Adipose tissue (tissue), 3 donors: ENCODE data around the gene CHRDL1. TPM values are rescaled to one million over a fixed set of nuclear protein-coding genes. Genes with fewer than 3 reads are reported as not detected.

ENCODE experiments used
- H3K27ac ChIP-seq: one replicate; pipeline ENCODE4 v1.5.1; 2013; ENCODE audit warnings: low read depth, low read length
- WGBS, 3 donors: extraction: QIAGEN DNeasy Blood & Tissue Kit; methylation state at CpG; one replicate each; pipeline ENCODE4 v1.1.7; 2013; 5-methylcytosine and 5-hydroxymethylcytosine counted together
- polyA plus RNA-seq, 3 donors: library from polyadenylated mRNA; stranded (reverse); fragments of 200-250 nt; gene quantifications; one replicate each; pipeline ENCODE4 v1.2.3, GENCODE V29; 2013
- donor health status: healthy with polysubstance abuse.
- donor health status: Bipolar disorder and iron deficiency.
- donor health status: healthy.

CHRDL1 gene
- polyA plus RNA-seq, 3 donors: 9.5 to 111 (median 77.8) TPM

GRCh38 chrX:110748256-110748806 lies 47.3 kb downstream of the CHRDL1 start:
- H3K27ac ChIP-seq: no peak overlapping the region
- WGBS, 3 donors: 69 to 80% (median 69%) methylated on average over 3 of the region's 3 CpGs

GRCh38 chrX:110746014-110746413 lies 49.6 kb downstream of the CHRDL1 start:
- 48 to 78% (median 70%) methylated on average over 4 of the region's 4 CpGs for WGBS, 3 donors
- no peak overlapping the region for H3K27ac ChIP-seq

- H3K27ac ChIP-seq: no peak overlapping the region
- 17 to 39% (median 27%) methylated on average over 2 of the region's 2 CpGs for WGBS, 3 donors
These were observed 50.3 kb downstream of the CHRDL1 start for GRCh38 chrX:110745288-110745687.

- no peak overlapping the region for H3K27ac ChIP-seq
- 44 to 58% (median 58%) methylated on average over 5 of the region's 5 CpGs for WGBS, 3 donors
These were observed 51.8 kb downstream of the CHRDL1 start for GRCh38 chrX:110743679-110744340.

- WGBS, 3 donors: 79 to 100% (median 92%) methylated on average over 1 of the region's 1 CpG
- no peak overlapping the region for H3K27ac ChIP-seq
These were observed 54.3 kb downstream of the CHRDL1 start for GRCh38 chrX:110741213-110741796.

GRCh38 chrX:110734894-110735541 lies 60.6 kb downstream of the CHRDL1 start:
- H3K27ac ChIP-seq: no peak overlapping the region
- 76 to 92% (median 89%) methylated on average over 3 of the region's 3 CpGs for WGBS, 3 donors

- 34 to 79% (median 65%) methylated on average over 1 of the region's 1 CpG for WGBS, 3 donors
- H3K27ac ChIP-seq: no peak overlapping the region
These were observed 61.3 kb downstream of the CHRDL1 start for GRCh38 chrX:110734271-110734670.

- no peak overlapping the region for H3K27ac ChIP-seq
- WGBS, 3 donors: 66 to 86% (median 79%) methylated on average over 2 of the region's 2 CpGs
These were observed 62.5 kb downstream of the CHRDL1 start for GRCh38 chrX:110733166-110733565.

GRCh38 chrX:110732266-110732665 lies 63.4 kb downstream of the CHRDL1 start:
- no peak overlapping the region for H3K27ac ChIP-seq
- WGBS, 3 donors: 44 to 74% (median 61%) methylated on average over 6 of the region's 6 CpGs

GRCh38 chrX:110723844-110724243 lies 71.8 kb downstream of the CHRDL1 start:
- H3K27ac ChIP-seq: no peak overlapping the region
- 72 to 84% (median 79%) methylated on average over 2 of the region's 2 CpGs for WGBS, 3 donors

GRCh38 chrX:110722135-110722534 lies 73.5 kb downstream of the CHRDL1 start:
- 83 to 90% (median 87%) methylated on average over 10 of the region's 10 CpGs for WGBS, 3 donors
- no peak overlapping the region for H3K27ac ChIP-seq

GRCh38 chrX:110713666-110714065 lies 82.0 kb downstream of the CHRDL1 start:
- 69 to 89% (median 87%) methylated on average over 2 of the region's 2 CpGs for WGBS, 3 donors
- H3K27ac ChIP-seq: no peak overlapping the region

GRCh38 chrX:110706446-110706845 lies 89.2 kb downstream of the CHRDL1 start:
- no peak overlapping the region for H3K27ac ChIP-seq
- 64 to 67% (median 65%) methylated on average over 2 of the region's 2 CpGs for WGBS, 3 donors

- no peak overlapping the region for H3K27ac ChIP-seq
- WGBS, 3 donors: 47 to 83% (median 66%) methylated on average over 4 of the region's 4 CpGs
These were observed 92.0 kb downstream of the CHRDL1 start for GRCh38 chrX:110703641-110704040.

GRCh38 chrX:110699109-110699508 lies 96.5 kb downstream of the CHRDL1 start:
- no peak overlapping the region for H3K27ac ChIP-seq

- no peak overlapping the region for H3K27ac ChIP-seq
These were observed 96.9 kb downstream of the CHRDL1 start for GRCh38 chrX:110698696-110699095.

- WGBS, 3 donors: 22 to 51% (median 28%) methylated on average over 4 of the region's 4 CpGs
- H3K27ac ChIP-seq: no peak overlapping the region
These were observed 102.8 kb downstream of the CHRDL1 start for GRCh38 chrX:110692866-110693265.

GRCh38 chrX:110691446-110691845 lies 104.2 kb downstream of the CHRDL1 start:
- H3K27ac ChIP-seq: no peak overlapping the region
- WGBS, 3 donors: 57 to 80% (median 65%) methylated on average over 1 of the region's 1 CpG

GRCh38 chrX:110684653-110685052 lies 111.0 kb downstream of the CHRDL1 start:
- 59 to 79% (median 76%) methylated on average over 3 of the region's 3 CpGs for WGBS, 3 donors

GRCh38 chrX:110683925-110684324 lies 111.7 kb downstream of the CHRDL1 start:
- no peak overlapping the region for H3K27ac ChIP-seq

More at GRCh38 chrX:110684653-110685052, 111.0 kb downstream of the CHRDL1 start:
- H3K27ac ChIP-seq: no peak overlapping the region

More at GRCh38 chrX:110683925-110684324, 111.7 kb downstream of the CHRDL1 start:
- WGBS, 3 donors: 64 to 71% (median 67%) methylated on average over 2 of the region's 2 CpGs
